8988T (cell line): Measurements from ENCODE around the gene GTF2H4.

ENCODE experiments used
- DNase-seq: peaks from one replicate; pipeline ENCODE4 v3.0.0; 2011

Gene GTF2H4

DNA sequence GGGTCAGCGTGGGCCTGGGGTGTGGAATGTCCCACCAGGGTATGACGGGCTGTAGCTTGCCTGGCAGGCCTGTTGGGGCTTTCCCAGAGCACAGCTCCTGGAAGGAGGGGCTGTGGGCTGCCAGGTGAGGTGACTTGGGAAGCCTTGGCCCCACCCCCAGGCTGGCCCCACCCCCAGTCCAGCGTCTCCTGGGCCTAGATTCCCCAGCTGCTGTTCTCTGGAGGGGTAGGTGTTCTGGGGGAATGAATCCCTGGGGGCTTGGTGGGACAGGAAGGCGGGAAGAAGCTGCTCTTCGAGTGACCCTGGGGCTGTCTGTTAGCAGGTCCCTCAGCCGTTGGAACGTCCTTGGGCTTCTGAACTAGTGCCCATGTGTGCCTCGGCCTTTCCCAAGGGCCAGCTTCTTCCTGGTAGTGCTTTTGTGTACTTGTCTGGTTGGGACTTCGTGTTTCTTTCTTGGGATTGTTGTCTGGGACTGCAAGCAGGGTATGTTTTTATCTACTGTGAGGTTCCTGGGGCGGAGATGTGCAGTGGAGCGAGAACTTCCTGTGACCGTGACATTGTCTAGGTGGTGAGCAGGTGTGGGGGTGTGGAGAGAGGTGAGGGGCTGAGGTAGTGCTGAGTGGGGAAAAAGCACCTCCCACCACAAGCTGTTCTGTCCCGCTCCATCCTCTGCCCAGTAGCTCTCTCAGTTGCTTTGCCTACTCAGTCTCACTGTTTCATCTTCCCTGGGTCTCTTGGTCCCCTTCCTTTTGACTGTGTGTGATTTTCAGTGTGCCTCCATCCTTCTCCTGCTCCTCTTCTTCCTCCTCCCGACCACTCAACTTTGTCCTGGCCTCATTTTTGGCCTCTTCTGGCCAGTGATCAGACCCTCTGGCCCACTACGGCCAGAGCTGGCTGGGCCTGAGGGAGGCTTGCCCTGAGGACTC lies 25.0 kb upstream of the GTF2H4 start:
- no peak for DNase-seq

DNA sequence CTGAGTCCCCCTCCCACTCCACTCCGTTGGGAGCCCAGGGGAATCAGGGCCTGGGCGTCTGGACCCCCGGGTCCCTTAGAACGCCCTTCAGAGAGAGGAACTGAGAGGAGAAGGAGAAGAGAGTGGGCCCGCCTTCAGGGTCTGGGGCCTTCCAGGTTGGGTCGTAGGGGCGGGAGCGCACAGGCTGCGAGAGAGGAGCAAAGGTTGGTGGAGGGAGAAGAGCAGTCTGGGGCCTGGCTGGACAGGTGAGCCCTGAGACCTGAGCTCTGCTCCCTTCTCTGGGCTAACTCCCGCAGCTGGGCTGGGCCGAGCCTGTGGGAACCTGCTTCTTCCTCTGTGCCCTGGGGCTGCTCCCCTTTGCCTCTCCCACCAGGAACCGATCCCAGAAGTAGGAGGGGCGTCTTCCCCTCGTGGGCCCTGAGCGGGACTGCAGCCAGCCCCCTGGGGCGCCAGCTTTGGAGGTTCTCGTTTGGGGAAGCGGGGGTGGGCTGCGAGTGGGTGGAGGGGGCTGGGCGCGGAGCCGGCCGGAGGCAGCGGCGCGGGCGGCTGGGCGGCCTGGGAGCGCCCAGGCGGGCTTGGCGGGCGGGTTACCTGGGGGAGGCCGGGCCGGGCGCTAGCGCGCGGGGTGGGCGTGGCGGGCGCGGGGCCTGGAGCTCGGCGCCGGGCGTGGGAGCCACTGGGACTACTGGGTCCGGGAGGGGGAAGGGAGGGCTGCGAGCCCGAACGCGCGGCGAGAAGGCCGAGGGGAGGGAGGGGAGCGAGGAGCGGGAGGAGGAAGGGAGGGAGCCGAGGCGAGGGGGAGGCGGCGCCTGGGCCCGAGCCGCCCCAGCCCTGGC lies 24.1 kb upstream of the GTF2H4 start, which contains the start of gene DDR1:
Gene DDR1, plus strand, starts transcription at position 835 of the 836 bp plus-strand sequence. CDS start 4,211 bp downstream, outside the sequence.
- DNase-seq, result peak; percentile 86

DNA sequence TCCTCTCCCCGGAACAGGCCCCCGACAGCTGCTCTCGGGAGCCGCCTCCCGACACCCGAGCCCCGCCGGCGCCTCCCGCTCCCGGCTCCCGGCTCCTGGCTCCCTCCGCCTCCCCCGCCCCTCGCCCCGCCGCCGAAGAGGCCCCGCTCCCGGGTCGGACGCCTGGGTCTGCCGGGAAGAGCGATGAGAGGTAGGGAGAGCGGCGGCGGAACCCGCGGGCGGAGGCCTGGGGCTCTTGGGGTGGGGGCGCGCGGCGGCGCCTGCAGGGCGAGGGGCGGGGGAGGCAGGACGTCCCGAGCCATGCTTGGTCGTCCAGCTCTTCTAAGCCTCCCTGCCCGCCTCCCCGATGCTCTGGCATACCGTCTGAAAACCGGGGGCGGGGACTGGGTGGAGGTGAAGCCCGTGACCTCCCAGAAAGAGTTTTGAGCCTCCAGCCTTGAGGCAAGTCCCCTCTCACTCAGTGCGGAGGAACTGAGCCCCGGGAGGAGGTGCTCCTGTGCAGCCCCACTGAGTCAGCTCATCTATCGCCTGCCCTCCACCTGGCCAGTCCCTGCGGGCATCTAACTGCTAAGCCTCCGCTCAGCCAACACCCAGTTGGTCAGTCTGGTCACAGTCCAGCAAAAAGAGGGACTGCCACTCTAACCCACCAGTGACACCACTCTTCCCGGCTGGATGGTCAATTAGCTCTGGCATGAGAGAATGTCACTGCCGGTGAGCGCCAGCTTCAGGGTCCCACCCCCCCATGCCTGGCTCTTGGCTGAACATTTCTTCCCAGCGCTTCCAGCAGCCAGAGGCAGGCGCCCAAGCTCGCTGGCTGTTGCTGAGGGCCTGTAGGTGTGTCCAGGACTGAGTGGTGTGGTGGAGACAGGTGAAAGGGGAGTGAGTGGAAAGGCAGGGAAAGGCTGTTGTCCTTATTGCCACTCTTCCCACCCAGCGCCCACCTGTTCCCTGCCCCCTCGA lies 23.2 kb upstream of the GTF2H4 start:
- peak; percentile 73 for DNase-seq

DNA sequence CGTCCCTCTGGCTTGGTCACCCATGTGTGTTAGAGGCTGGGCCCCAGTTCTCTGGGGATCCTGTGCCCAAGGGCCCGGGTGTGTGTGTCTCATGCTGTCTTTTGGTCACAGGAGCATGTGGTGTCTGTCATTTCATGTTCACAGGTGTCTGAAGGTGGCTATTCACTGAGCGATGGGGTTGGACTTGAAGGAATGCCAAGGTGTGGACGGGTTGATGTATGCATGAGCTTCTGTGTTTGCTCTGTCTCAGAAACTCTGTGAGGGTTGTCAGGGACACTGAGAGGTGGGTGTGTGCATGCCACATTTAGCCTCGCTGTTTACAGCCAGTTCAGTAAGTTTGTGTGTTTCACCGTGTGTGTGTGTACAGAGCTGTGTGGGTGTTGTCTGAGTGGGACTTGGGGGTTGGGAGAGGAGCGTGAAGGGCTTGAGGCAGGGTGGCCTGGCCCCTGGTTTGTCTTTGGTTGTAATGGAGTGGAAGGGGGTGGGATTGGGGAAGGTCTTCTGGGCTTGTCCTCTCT lies 22.5 kb upstream of the GTF2H4 start:
- DNase-seq, result peak; percentile 47

DNA sequence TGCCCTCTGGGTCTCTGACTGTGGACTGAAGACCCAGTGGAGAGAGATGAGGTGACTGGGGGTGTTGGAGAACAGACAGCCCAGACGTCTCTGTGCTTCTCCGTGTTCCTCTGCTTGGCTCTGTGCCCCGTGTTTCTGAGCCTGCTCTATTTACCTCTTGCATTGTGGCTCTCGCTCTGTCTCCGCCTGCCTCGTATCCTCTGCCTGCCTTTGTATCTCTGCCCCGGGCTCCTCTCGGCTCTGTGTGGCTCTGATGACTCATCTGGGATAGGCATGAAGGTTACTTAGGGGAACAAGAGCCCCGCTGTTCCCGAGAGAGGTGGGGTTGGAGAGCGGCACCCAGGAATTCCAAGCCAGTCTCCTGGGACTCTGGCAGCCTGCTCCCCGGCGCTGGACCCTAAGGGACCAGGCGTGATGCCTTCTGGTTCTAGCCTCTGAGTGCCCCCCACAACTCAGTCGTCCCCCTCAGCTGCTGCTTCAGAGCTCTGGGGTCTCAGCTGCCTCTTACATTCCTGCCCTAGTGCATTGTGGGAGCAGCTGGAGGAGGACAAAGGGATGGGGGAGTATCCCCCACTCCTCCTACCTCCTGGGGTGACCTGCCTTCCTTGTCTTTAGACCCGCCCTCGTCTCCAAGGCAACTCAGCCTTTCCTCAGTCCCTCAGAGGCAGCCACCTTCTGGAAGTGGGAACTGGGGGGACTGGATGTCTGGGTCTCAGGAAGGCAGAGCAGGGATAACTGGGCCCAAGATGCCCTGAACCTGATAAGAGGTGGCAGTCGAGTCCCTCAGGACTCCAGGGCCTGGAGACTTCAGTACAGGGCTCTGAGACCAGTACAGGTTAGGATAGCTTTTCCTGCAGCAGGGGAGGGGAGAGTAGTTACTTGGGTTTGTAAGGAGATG lies 21.8 kb upstream of the GTF2H4 start:
- peak; percentile 79 for DNase-seq

DNA sequence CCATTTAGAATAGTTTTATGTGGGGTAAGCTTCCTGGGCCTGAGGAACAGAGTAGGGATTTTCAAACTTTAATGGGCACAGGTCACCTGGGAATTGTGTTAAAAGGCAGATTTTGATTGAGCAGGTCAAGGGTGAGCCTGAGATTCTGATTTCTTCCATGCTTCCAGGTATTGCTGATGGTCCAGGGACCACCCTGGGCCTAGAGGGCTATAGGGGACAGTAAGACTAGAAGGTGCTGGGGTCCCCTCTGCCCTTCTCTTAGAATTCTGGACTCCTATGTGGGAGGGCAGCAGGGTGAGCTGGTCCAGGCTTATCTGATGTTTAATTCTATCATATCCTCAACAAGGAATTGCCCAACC lies 21.1 kb upstream of the GTF2H4 start:
- no peak for DNase-seq

DNA sequence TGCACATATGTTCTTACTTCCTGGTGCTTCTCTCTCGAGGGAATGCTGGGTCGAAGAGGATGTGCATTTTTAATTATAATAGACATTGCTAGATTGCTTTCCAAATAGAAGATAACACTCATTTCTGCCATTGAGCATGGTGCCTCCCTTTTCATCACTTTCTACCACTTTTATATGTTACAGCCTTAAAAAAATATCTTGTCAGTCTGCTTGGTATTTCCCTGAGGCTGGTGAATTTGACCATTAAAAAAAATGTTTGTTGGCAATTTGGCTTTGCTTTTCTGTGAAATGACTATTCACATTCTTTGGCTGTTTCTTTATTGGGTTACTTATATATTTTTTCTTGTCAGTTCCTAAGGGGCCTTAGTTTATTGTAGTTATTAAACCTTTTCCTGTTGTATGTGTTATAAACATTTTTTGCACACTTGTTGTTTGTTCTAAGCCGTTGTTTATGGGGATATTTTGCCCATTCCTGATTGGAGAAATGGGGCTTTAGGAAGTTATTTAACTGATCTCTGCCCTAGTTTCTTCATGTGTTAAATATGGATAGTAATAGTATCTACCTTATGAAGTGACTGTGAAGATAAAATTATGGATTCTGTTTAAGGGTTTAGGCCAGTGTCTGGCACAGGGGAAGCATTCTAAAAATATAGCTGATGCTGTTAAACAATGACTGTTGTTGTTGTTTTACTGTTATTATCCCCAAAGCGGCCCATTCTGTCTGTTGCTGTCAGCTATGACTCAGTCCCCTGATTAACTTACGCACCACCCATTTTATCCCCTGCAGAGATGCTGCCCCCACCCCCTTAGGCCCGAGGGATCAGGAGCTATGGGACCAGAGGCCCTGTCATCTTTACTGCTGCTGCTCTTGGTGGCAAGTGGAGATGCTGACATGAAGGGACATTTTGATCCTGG lies 19.8 kb upstream of the GTF2H4 start:
- DNase-seq, result peak; percentile 15

DNA sequence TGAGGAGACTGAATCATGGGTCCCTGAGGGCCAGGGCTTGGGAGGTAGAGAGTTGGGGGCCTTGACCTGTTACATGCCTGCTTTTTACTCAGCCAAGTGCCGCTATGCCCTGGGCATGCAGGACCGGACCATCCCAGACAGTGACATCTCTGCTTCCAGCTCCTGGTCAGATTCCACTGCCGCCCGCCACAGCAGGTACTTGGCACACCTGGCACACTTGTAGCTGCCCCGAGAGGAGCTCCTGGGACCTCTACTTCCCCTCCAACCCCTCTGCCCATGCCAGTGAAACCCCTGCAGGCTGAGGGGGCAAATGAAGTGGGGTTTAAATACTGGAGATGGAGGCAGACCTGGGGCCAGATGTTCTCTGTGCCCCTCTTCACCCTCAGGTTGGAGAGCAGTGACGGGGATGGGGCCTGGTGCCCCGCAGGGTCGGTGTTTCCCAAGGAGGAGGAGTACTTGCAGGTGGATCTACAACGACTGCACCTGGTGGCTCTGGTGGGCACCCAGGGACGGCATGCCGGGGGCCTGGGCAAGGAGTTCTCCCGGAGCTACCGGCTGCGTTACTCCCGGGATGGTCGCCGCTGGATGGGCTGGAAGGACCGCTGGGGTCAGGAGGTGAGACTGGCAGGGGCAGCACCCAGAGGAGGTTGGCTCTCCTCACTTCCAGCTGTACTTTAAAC lies 19.1 kb upstream of the GTF2H4 start:
- peak; percentile 5 for DNase-seq

DNA sequence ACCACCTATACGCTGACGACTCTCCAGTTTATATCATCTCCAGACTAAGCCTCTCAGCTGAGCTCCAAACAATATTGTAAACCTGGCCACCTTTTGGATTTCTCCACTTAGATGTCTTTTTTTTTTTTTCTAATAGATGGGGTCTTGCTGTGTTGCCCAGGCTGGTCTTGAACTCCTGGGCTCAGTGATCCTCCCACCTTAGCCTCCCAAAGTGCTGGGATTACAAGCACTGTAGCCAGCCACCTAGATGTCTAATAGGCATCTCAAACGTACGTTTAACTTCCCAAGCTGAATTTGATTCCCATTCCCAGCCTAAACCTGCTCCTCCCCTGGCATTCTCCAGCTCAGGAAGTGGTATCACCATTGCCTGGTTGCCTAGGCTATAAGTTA lies 18.5 kb upstream of the GTF2H4 start:
- DNase-seq, result peak; percentile 18

DNA sequence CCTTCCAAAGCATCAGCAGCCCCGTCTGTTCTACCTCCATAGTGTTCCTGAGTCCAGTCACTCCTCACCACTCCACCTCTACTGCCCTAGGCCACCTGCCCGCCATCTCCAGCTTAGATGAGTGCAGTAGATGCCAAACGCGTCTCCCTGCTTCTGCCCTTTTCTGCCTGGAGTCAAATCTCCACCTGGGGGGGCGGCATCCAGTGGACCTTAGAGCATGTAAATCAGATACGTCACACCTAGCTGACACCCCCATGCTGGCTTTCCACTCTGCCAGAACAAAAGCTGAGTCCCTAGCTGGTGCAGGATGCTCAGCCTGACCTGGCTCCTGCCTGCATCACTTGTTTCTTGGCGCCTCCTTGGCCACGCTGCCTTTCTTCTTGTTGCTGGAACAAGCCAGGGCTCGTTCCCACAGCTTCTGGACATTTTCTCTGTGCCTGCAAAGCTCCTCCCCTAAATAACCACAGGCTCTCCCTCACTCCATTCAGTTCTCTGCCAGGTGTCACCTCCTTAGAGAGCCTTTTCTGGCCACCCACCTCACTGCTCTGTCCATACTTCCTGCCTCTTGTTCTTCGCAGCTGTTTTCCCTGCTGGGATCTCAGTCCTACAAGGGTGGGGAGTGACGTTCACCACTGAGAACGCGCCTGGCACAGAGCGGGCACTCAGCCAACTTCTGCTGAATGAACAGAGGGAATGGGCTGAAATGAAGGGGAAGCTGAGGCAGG lies 17.9 kb upstream of the GTF2H4 start:
- peak; percentile 13 for DNase-seq

DNA sequence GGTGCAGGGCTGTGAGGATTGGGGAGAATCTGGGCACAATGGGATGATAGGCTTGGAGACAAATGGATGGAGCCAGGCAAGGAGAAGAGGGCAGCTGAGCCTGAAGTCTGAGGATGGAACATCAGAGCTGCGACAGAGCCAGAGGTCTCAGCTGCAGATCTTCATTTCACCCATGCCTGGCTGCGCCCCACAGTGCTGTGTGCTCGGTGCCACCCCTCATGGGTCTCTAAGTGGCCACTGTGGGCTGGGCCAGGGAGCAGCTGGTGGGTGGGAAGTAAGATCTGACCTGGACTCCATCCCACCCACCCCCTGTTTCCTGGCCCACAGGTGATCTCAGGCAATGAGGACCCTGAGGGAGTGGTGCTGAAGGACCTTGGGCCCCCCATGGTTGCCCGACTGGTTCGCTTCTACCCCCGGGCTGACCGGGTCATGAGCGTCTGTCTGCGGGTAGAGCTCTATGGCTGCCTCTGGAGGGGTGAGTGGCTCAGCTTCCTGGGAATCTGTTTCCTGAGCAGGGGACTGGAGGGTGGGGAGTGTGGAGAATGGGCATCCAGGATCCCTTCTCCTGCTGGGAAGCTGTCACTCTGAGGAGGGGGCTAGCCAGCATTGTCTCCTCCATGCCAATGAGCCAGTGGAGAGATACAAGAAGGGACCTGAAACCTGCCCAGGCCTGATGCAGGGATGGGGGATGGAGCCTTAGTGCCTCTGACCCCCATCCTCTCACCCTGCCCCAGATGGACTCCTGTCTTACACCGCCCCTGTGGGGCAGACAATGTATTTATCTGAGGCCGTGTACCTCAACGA lies 17.2 kb upstream of the GTF2H4 start:
- peak; percentile 28 for DNase-seq

DNA sequence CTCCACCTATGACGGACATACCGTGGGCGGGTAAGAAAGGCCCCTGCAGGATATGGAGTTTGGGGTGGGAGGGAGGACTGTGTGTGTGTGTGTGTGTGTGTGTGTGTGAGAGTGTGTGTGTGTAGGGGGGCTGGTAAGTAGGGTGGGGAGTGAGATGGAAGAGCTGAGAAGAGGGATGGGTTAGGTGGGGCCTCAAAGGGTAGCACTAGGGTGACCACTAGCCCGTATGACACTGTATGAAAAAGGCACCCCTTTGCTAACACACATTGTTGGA lies 16.6 kb upstream of the GTF2H4 start:
- no peak for DNase-seq

DNA sequence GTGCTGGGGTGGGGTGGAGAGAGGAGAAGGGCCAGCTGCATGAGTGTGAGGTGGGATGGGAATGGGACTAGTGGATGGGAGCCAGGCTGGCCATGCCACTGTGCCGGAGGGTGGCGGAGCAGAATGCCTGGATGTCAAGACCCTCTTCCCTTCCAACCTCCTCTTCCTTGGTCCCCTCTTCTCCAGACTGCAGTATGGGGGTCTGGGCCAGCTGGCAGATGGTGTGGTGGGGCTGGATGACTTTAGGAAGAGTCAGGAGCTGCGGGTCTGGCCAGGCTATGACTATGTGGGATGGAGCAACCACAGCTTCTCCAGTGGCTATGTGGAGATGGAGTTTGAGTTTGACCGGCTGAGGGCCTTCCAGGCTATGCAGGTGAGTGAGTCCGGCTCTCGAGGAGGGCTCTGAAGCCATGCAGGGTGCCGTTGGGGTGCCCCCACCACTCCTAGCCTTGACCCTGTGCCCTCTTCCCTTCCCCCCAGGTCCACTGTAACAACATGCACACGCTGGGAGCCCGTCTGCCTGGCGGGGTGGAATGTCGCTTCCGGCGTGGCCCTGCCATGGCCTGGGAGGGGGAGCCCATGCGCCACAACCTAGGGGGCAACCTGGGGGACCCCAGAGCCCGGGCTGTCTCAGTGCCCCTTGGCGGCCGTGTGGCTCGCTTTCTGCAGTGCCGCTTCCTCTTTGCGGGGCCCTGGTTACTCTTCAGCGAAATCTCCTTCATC lies 16.0 kb upstream of the GTF2H4 start:
- peak; percentile 19 for DNase-seq

DNA sequence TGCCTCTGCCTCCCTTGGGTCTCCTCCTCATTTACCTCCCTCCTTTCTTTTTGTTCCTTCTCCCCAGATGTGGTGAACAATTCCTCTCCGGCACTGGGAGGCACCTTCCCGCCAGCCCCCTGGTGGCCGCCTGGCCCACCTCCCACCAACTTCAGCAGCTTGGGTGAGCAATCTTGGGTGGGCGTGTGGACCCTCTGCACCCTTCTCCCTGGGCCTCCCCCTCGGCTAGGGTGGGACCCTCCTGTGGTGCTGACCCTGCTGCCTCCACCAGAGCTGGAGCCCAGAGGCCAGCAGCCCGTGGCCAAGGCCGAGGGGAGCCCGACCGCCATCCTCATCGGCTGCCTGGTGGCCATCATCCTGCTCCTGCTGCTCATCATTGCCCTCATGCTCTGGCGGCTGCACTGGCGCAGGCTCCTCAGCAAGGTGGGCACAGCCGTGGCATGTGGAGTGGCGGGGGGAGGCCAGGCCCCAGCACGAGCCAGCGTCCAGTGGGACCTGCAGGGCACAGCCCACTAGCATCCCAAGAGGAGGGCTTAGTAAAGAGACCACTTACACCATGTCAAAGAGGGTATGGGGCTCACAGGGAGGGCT lies 14.9 kb upstream of the GTF2H4 start:
- DNase-seq, result peak; percentile 68

DNA sequence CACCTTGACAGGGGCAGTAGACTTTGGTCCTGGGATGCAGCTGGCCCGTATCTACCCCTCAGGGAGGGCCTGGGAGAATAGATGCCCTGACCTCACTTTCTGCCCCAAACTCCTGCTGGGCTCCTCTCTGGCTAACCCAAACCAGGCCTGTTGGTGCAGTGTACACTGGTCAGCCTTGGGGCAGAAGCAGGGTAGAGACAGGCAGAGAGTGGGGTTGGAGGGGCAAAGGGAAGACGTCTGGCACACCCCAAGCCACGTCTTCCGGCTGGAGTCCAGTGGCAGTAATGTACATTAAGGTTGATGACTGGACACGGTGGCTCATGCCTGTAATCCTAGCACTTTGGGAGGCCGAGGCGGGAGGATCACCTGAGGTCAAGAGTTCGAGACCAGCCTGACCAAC lies 14.3 kb upstream of the GTF2H4 start:
- DNase-seq, result no peak

DNA sequence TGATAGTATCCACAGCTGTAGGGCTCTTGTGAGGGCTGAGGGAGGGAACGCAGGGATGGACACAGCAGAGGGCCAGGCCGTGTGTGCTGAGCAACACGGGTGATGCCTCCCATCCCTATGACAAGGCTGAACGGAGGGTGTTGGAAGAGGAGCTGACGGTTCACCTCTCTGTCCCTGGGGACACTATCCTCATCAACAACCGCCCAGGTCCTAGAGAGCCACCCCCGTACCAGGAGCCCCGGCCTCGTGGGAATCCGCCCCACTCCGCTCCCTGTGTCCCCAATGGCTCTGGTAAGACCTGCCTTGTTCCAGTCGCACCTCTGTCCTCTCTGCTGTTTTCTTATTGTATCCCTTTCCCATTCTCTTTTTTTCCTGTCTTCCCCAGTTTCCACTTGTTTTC lies 13.6 kb upstream of the GTF2H4 start:
- no peak for DNase-seq

DNA sequence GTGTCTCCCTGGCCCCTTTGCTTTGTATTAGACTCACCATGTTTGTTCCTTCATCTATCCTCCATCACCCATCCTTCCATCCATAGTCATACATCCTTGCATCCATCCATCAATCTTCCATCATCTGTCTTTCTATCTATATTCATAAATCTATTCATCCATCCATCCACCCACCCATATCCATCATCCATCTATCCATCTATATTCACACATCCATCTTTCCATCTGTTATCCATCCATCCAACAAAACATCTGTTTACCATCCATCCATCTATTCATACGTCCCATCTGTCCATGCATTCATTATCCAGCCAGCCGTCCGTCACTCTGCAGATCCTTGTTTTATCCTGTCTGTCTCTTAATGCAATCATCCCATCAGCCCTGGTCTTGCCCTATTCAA lies 13.1 kb upstream of the GTF2H4 start:
- no peak for DNase-seq
